ENCODE measurements around the gene UTS2R. TPM values are rescaled to one million over a fixed set of nuclear protein-coding genes. Genes with fewer than 3 reads are reported as not detected.
"Not testable (repeated sequence)": the region's sequence is repeated elsewhere in the genome, so short reads cannot be mapped to it uniquely, and the experiment has no call there.

UTS2R gene
- polyA plus RNA-seq, 1 donor from 2014 or later, result not detected

DNA sequence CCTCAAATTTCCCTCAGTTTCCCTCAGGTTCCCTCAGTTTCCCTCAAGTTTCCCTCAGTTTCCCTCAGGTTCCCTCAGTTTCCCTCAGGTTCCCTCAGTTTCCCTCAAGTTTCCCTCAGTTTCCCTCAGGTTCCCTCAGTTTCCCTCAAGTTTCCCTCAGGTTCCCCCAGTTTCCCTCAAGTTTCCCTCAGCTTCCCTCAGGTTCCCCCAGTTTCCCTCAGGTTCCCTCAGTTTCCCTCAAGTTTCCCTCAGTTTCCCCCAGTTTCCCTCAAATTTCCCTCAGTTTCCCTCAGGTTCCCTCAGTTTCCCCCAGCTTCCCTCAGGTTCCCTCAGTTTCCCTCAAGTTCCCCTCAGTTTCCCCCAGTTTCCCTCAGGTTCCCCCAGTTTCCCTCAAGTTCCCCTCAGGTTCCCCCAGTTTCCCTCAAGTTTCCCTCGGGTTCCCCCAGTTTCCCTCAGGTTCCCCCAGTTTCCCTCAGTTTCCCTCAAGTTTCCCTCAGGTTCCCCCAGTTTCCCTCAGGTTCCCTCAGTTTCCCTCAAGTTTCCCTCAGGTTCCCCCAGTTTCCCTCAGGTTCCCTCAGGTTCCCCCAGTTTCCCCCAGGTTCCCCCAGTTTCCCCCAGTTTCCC is 12.0 kb upstream of the UTS2R start:
- H3K9me2 ChIP-seq (ENCODE audit: insufficient read depth, low read length); H3K4me2 ChIP-seq (ENCODE audit: low read length); H3K9ac ChIP-seq (ENCODE audit: low read length); H3K36me3 ChIP-seq (ENCODE audit: insufficient read depth, low read length); H3K27me3 ChIP-seq (ENCODE audit: insufficient read depth, low read depth, low read length); H3K27ac ChIP-seq (ENCODE audit: low read length); H3K79me2 ChIP-seq (replicated peaks; ENCODE audit: insufficient read depth, low read length); H3K4me3 ChIP-seq (ENCODE audit: low read length); H2AFZ ChIP-seq (ENCODE audit: low read depth, low read length); H3F3A ChIP-seq (ENCODE audit: insufficient read depth, low read length, poor library complexity, severe bottlenecking); H3K9me3 ChIP-seq (ENCODE audit: low read length); H4K20me1 ChIP-seq (ENCODE audit: insufficient read depth): not testable (repeated sequence)
- TF ChIP-seq EZH2 (IDR thresholded peaks at IDR 0.05; ENCODE audit: borderline replicate concordance, insufficient read depth, low read length, poor library complexity, severe bottlenecking), result peak; percentile 40

DNA sequence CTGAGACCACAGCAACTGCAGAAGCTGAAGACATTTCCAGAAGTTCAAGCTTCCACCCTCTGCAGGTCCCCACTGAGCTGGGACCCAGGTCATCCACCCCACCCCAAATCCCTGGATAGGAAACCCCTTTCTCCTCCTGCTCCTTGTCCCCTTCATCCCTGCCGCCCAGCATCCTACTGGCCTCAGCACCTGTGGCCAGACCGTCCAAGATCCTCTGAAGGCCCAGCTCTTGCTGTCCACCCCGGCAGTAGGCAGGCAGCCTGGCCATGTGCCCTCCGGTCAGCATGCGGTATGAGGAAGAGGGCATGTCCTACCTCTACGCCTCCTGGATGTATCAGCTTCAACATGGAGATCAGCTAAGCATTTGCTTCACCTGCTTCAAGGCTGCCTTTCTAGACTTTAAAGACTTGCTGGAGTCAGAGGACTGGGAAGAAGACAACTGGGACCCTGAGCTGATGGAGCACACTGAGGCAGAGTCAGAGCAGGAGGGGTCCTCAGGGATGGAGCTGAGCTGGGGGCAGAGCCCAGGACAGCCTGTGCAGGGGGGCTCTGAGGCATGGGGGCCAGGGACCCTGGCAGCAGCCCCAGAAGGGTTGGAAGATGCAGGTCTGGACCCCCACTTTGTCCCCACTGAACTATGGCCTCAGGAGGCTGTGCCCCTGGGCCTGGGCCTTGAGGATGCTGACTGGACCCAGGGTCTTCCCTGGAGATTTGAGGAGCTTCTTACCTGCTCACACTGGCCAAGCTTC is 9.5 kb upstream of the UTS2R start:
- no peaks in the 10 kb centered on the region for H3K9me2 ChIP-seq (ENCODE audit: insufficient read depth, low read length)
- TF ChIP-seq EZH2 (IDR thresholded peaks at IDR 0.05; ENCODE audit: borderline replicate concordance, insufficient read depth, low read length, poor library complexity, severe bottlenecking), result no peak
- no peak for TF ChIP-seq SMC3 (conservative IDR thresholded peaks at IDR 0.05; ENCODE audit: poor library complexity)
- no peak for TF ChIP-seq CTCF (IDR thresholded peaks at IDR 0.05; ENCODE audit: poor library complexity, severe bottlenecking)
- TF ChIP-seq TAF1 (IDR thresholded peaks at IDR 0.05; ENCODE audit: low read depth), result no peak
- TF ChIP-seq, protein P1, sequence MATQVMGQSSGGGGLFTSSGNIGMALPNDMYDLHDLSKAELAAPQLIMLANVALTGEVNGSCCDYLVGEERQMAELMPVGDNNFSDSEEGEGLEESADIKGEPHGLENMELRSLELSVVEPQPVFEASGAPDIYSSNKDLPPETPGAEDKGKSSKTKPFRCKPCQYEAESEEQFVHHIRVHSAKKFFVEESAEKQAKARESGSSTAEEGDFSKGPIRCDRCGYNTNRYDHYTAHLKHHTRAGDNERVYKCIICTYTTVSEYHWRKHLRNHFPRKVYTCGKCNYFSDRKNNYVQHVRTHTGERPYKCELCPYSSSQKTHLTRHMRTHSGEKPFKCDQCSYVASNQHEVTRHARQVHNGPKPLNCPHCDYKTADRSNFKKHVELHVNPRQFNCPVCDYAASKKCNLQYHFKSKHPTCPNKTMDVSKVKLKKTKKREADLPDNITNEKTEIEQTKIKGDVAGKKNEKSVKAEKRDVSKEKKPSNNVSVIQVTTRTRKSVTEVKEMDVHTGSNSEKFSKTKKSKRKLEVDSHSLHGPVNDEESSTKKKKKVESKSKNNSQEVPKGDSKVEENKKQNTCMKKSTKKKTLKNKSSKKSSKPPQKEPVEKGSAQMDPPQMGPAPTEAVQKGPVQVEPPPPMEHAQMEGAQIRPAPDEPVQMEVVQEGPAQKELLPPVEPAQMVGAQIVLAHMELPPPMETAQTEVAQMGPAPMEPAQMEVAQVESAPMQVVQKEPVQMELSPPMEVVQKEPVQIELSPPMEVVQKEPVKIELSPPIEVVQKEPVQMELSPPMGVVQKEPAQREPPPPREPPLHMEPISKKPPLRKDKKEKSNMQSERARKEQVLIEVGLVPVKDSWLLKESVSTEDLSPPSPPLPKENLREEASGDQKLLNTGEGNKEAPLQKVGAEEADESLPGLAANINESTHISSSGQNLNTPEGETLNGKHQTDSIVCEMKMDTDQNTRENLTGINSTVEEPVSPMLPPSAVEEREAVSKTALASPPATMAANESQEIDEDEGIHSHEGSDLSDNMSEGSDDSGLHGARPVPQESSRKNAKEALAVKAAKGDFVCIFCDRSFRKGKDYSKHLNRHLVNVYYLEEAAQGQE (IDR thresholded peaks at IDR 0.05; ENCODE audit: borderline replicate concordance), result no peak
- no peak for TF ChIP-seq EP300 (conservative IDR thresholded peaks at IDR 0.05; ENCODE audit: poor library complexity, severe bottlenecking)
- no peak for TF ChIP-seq POLR2AphosphoS5 (IDR thresholded peaks at IDR 0.05)
- H3K36me3 ChIP-seq (ENCODE audit: insufficient read depth, low read length), result no peaks in the 10 kb centered on the region

More for the DNA sequence above, 9.5 kb upstream of the UTS2R start:
- no peaks in the 10 kb centered on the region for H3K79me2 ChIP-seq (replicated peaks; ENCODE audit: insufficient read depth, low read length)
- no peaks in the 10 kb centered on the region for H3K9me3 ChIP-seq (ENCODE audit: low read length)
- H4K20me1 ChIP-seq (ENCODE audit: insufficient read depth), result no peaks in the 10 kb centered on the region
- peaks cover 7% of the 10 kb centered on the region for H3K27me3 ChIP-seq (ENCODE audit: insufficient read depth, low read depth, low read length)
- H3K4me2 ChIP-seq (ENCODE audit: low read length), result no peak overlapping the region
- H2AFZ ChIP-seq (ENCODE audit: low read depth, low read length), result no peak overlapping the region
- no peak overlapping the region for H3K27ac ChIP-seq (ENCODE audit: low read length)
- H3F3A ChIP-seq (ENCODE audit: insufficient read depth, low read length, poor library complexity, severe bottlenecking), result no peaks in the 10 kb centered on the region
- no peak overlapping the region for H3K4me3 ChIP-seq (ENCODE audit: low read length)
- no peak overlapping the region for H3K9ac ChIP-seq (ENCODE audit: low read length)
